Spleen (tissue), 11 donors: ENCODE data around the gene DDX46. TPM values are rescaled to one million over a fixed set of nuclear protein-coding genes. Genes with fewer than 3 reads are reported as not detected.
"Not testable (repeated sequence)": the region's sequence is repeated elsewhere in the genome, so short reads cannot be mapped to it uniquely, and the experiment has no call there.

Experiments used
- DNase-seq: peaks from one replicate; pipeline ENCODE4 v3.0.0-alpha.2; 2020
- H3K27ac ChIP-seq, 8 donors: fragments of 200-600 bp; sonication (generic) in 7 of 8; 1 replicate in 4 of 8; 2 replicates in 4 of 8; pipeline versions ENCODE4 v1.5.0 to v1.8.0; 2016 to 2021; ENCODE audit warnings: inconsistent platforms in 4 of 8, mild to moderate bottlenecking in 4 of 8, moderate library complexity in 1 of 8
- H3K27me3 ChIP-seq, 7 donors: fragments of 200-600 bp; sonication (generic) in 6 of 7; replicated peaks in 1 of 7; 1 replicate in 4 of 7; 2 replicates in 3 of 7; pipeline versions ENCODE4 v1.5.0 to v1.8.0; 2016 to 2021; ENCODE audit warnings: inconsistent platforms in 3 of 7, mild to moderate bottlenecking in 1 of 7
- H3K36me3 ChIP-seq, 6 donors: fragments of 200-600 bp; sonication (generic) in 5 of 6; 1 replicate in 4 of 6; 2 replicates in 2 of 6; pipeline versions ENCODE4 v1.5.0 to v1.8.0; 2016 to 2021; ENCODE audit warnings: inconsistent platforms in 2 of 6
- H3K4me1 ChIP-seq, 6 donors: fragments of 200-600 bp; sonication (generic) in 5 of 6; 1 replicate in 3 of 6; 2 replicates in 3 of 6; pipeline versions ENCODE4 v1.5.0 to v1.8.0; 2016 to 2021; ENCODE audit warnings: inconsistent platforms in 3 of 6
- H3K4me3 ChIP-seq, 8 donors: fragments of 200-600 bp; sonication (generic) in 7 of 8; 1 replicate in 4 of 8; 2 replicates in 4 of 8; pipeline versions ENCODE4 v1.5.0 to v1.8.0; 2016 to 2021; ENCODE audit warnings: inconsistent platforms in 4 of 8, mild to moderate bottlenecking in 4 of 8, moderate library complexity in 2 of 8
- H3K9me3 ChIP-seq, 8 donors: fragments of 200-600 bp; sonication (generic) in 7 of 8; 1 replicate in 4 of 8; 2 replicates in 4 of 8; pipeline versions ENCODE4 v1.5.0 to v1.8.0; 2016 to 2021; ENCODE audit warnings: inconsistent platforms in 4 of 8
- POLR2A ChIP-seq, 3 donors: fragments of 450-650 bp; IDR thresholded peaks; one replicate each; pipeline ENCODE4 v1.5.1; 2017; ENCODE audit warnings: antibody characterized with exemption in 3 of 3, mild to moderate bottlenecking in 1 of 3
- POLR2AphosphoS5 ChIP-seq, 3 donors: sonication (generic); formaldehyde crosslinking; IDR thresholded peaks; one replicate each; pipeline ENCODE4 v1.5.1; 2017; ENCODE audit warnings: antibody characterized with exemption in 3 of 3
- WGBS, 5 donors: extraction: QIAGEN DNeasy Blood & Tissue Kit in 3 of 5; methylation state at CpG; one replicate each; pipeline versions ENCODE4 v1.1.5 to v1.1.7; 2013 to 2018; 5-methylcytosine and 5-hydroxymethylcytosine counted together
- intact Hi-C: fragments of 100-400 bp; cut with DNase I; formaldehyde crosslinking; loops from one replicate; pipeline ENCODE4 v1.15.0; 2023; ENCODE audit warnings: low total_unique reads
- polyA plus RNA-seq, 3 donors: library from polyadenylated mRNA; stranded (reverse); fragments of 200-250 nt; gene quantifications; one replicate each; pipeline ENCODE4 v1.2.1, GENCODE V29; 2013
- total RNA-seq, 7 donors: library from RNA; depleted of rRNA in 3 of 7; stranded (reverse); fragments of >200 nt in 3 of 7; fragmentation: NEBNext Ultra II Directional in 4 of 7; extraction: Animal tissue kit (Norgen Biotek cat#: 25700) in 4 of 7; gene quantifications; one replicate each; pipeline versions ENCODE4 v1.1.0 to v1.2.1, GENCODE V29; 2016 to 2021
- TF ChIP-seq, protein P1 (sequence below), 11 experiments: fragments of 200-600 bp in 7 of 11; fragments of 450-650 bp in 4 of 11; sonication (generic) in 4 of 11; IDR thresholded peaks in 8 of 11; conservative IDR thresholded peaks in 3 of 11; 1 replicate in 7 of 11; 2 replicates in 4 of 11; pipeline versions ENCODE4 v1.4.0 to v1.8.0; 2016 to 2021; ENCODE audit warnings: antibody characterized with exemption in 11 of 11, inconsistent platforms in 4 of 11, mild to moderate bottlenecking in 1 of 11
- donor health status: healthy with polysubstance abuse.
- donor health status: DM: no; HTN: no; CAD: no; lungs with moderate emphysema.
- donor health status: DM: no; HTN: no; CAD: no.
- donor health status: Bipolar disorder and iron deficiency.
- donor health status: healthy.
- donor health status: DM: no; HTN: no; CAD: no.
- donor health status: DM: yes; HTN: yes; CAD: no.

Gene DDX46
- total and polyA plus RNA-seq, 10 donors = 10.7 to 74.2 (median 53.9) TPM

- H3K9me3 ChIP-seq = no peaks in the 10 kb centered on the region
- peaks cover 0 to 95% (median 59%) of the 10 kb centered on the region in 6 donors for H3K36me3 ChIP-seq
- intact Hi-C loops = no loop called here
- WGBS, 5 donors = 59 to 71% (median 69%) methylated on average over 7 of the region's 7 CpGs
- H3K4me3 ChIP-seq = no peak overlapping the region
- no peak for DNase-seq
- no peaks in the 10 kb centered on the region for H3K27me3 ChIP-seq
- TF ChIP-seq POLR2A (IDR thresholded peaks at IDR 0.05) = no peak
- TF ChIP-seq POLR2AphosphoS5 (IDR thresholded peaks at IDR 0.05) = no peak
- TF ChIP-seq, protein P1, sequence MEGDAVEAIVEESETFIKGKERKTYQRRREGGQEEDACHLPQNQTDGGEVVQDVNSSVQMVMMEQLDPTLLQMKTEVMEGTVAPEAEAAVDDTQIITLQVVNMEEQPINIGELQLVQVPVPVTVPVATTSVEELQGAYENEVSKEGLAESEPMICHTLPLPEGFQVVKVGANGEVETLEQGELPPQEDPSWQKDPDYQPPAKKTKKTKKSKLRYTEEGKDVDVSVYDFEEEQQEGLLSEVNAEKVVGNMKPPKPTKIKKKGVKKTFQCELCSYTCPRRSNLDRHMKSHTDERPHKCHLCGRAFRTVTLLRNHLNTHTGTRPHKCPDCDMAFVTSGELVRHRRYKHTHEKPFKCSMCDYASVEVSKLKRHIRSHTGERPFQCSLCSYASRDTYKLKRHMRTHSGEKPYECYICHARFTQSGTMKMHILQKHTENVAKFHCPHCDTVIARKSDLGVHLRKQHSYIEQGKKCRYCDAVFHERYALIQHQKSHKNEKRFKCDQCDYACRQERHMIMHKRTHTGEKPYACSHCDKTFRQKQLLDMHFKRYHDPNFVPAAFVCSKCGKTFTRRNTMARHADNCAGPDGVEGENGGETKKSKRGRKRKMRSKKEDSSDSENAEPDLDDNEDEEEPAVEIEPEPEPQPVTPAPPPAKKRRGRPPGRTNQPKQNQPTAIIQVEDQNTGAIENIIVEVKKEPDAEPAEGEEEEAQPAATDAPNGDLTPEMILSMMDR (IDR thresholded peaks at IDR 0.05 in 8 of 11, conservative IDR thresholded peaks at IDR 0.05 in 3 of 11) = no peak
- no peak overlapping the region for H3K27ac ChIP-seq
- peaks cover 0 to 17% (median 0%) of the 10 kb centered on the region in 6 donors for H3K4me1 ChIP-seq
These were observed 66.6 kb downstream of the DDX46 start for GRCh38 chr5:134825212-134825611.

DNA sequence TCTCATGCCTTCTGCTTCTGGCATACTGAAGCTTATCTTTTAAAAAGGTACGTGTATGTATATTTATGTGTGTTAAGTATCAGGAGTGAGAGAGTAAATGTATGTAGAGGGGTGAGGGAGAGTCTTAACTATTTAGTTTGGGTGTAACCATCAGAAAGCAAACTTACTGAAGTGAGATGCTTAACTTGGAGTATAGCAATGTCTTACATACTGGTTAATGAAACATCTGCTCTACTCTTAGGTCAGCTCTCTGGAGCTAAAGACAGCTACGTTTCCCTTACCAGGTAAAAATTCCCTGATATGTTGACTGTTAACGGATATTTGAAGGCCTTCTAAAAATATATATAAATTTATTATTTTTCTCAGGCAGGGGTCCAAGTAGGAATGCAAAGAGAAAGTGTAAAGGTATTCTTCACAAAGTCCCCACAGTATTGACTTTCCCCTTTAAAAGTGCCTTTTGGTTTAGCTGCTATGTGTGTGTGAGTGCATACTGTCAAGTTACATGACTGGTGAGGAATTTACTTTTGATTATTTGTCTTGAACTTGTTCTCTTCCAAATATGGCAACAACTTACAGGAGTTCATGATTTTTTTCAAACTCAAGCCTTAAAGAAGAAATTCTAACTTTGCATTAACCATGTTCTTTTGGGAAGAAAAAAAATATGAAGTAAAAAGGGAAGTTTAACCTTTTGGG is 74.9 kb downstream of the DDX46 start:
- WGBS, 5 donors = 92 to 95% (median 94%) methylated on average over 3 of the region's 3 CpGs
- Histone ChIP-seq H3K27me3 (no peaks in the 10 kb centered on the region), H3K36me3 (peaks cover 0 to 98% (median 24%) of the 10 kb centered on the region in 6 donors), H3K4me3 (no peak overlapping the region), H3K9me3 (no peaks in the 10 kb centered on the region), H3K4me1 (no peaks in the 10 kb centered on the region), H3K27ac (no peak overlapping the region)
- DNase-seq = no peak
- TF ChIP-seq, protein P1 (IDR thresholded peaks at IDR 0.05 in 8 of 11, conservative IDR thresholded peaks at IDR 0.05 in 3 of 11) = no peak
- TF ChIP-seq POLR2A (IDR thresholded peaks at IDR 0.05) (no peak), POLR2AphosphoS5 (IDR thresholded peaks at IDR 0.05) (no peak)
- intact Hi-C loops = no loop called here

DNA sequence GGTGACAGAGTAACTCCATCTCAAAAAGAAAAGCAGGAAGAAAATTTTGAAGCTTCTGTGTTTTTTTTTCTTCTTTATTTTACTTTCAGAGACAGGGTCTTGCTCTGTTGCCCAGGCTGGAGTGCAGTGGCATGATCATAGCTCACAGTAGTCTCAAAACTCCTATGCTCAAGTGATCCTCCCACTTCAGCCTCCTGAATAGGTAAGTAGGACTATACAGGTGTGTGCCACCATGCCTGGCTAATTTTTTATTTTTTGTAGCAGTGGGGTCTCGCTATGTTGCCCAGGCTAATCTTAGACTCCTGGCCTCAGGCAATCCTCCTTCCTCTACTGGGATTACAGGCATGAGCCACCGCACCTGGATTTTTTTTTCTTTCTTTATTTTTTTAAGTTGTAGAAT is 77.0 kb downstream of the DDX46 start:
- intact Hi-C loops = no loop called here
- Histone ChIP-seq H3K27ac (no peak overlapping the region), H3K27me3 (no peaks in the 10 kb centered on the region), H3K4me3 (no peak overlapping the region), H3K4me1 (no peaks in the 10 kb centered on the region), H3K9me3 (no peaks in the 10 kb centered on the region), H3K36me3 (peaks cover 0 to 97% (median 21%) of the 10 kb centered on the region in 6 donors)
- 96 to 100% (median 98%) methylated on average over 2 of the region's 2 CpGs for WGBS, 5 donors
- DNase-seq = no peak
- TF ChIP-seq POLR2AphosphoS5 (IDR thresholded peaks at IDR 0.05) = no peak
- TF ChIP-seq POLR2A (IDR thresholded peaks at IDR 0.05) = no peak

DNA sequence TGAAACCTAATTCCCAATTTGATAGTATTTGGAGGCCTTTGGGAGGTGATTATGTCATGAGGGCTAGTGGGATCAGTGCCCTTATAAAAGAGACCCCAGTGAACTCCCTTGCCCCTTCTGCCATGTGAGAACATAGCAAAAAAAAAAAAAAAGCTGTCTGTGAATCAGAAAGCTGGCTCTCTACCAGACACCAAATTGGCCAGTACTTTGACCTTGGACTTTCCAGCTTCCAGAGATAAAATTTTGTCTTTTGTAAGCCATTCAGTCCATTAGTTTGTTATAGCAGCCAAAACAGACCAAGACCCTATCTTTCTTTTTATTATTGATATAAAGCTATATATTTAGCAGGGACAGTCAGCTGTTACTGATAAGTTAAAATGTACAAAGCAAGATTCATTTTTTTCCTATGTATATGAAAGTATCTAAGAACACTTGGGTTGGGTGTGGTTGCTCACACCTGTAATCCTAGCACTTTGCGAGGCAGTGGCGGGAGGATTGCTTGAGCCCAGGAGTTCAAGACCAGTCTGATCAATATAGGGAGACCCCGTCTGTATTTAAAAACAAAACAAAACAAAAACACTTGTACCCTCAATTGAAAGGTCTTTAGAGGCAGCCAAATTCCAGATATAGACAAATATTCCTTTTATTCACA is 79.1 kb downstream of the DDX46 start:
- WGBS, 5 donors = 84 to 96% (median 91%) methylated on average over 3 of the region's 3 CpGs
- no peak overlapping the region for H3K27ac ChIP-seq

DNA sequence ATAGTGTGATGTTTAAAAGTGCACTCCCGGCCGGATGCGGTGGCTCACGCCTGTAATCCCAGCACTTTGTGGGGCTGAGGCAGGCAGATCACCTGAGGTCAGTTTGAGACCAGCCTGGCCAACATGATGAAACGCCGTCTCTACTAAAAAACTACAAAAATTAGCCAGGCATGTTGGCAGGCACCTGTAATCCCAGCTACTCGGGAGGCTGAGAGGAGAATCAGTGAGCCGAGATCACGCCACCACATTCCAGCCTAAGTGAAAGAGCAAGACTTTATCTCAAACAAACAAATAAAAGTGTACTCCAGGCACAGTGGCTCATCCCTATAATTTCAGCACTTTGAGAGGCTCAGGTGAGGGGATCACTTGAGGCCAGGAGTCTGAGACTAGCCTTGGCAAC is 79.8 kb downstream of the DDX46 start:
- H3K27ac ChIP-seq, intact Hi-C loops, H3K4me3 ChIP-seq, H3K9me3 ChIP-seq, H3K27me3 ChIP-seq, DNase-seq, H3K4me1 ChIP-seq: not testable (repeated sequence)
- 94 to 97% (median 96%) methylated on average over 9 of the region's 9 CpGs for WGBS, 5 donors
- peaks cover 0 to 74% (median 19%) of the 10 kb centered on the region in 6 donors for H3K36me3 ChIP-seq

More for the DNA sequence above, 79.1 kb downstream of the DDX46 start:
- Histone ChIP-seq H3K4me1 (no peaks in the 10 kb centered on the region), H3K36me3 (peaks cover 0 to 81% (median 21%) of the 10 kb centered on the region in 6 donors), H3K9me3 (no peaks in the 10 kb centered on the region), H3K27me3 (no peaks in the 10 kb centered on the region), H3K4me3 (no peak overlapping the region)
- intact Hi-C loops = no loop called here
- TF ChIP-seq POLR2AphosphoS5 (IDR thresholded peaks at IDR 0.05) = no peak
- TF ChIP-seq, protein P1 (IDR thresholded peaks at IDR 0.05 in 8 of 11, conservative IDR thresholded peaks at IDR 0.05 in 3 of 11) = no peak
- no peak for TF ChIP-seq POLR2A (IDR thresholded peaks at IDR 0.05)
- no peak for DNase-seq
